Activated T-cell treated with anti-CD3 and anti-CD28 coated beads for 48 hours (primary cell): ENCODE data around the gene ME3.

Experiments used
- DNase-seq: peaks from one replicate; pipeline ENCODE4 v3.0.0-alpha.2; 2020; ENCODE audit warnings: low read depth

Gene ME3

DNA sequence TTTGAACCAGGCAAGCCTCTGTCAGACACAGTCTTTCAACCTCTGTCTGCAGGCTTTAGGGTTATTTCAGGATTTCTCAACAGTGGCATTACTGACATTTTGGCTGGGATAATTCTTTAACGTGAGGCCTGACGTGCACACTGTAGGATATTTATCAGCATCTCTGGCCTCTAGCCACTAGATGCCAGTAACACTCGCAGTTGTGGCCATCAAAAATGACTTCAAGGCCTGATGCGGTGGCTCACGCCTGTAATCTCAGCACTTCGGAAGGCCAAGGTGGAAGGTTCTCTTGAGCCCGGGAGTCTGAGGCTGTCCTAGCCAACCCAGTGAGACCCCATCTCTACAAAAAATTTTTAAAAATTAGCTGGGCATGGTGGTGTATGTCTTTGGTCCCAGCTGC is 184.7 kb downstream of the ME3 start:
- no peak for DNase-seq

DNA sequence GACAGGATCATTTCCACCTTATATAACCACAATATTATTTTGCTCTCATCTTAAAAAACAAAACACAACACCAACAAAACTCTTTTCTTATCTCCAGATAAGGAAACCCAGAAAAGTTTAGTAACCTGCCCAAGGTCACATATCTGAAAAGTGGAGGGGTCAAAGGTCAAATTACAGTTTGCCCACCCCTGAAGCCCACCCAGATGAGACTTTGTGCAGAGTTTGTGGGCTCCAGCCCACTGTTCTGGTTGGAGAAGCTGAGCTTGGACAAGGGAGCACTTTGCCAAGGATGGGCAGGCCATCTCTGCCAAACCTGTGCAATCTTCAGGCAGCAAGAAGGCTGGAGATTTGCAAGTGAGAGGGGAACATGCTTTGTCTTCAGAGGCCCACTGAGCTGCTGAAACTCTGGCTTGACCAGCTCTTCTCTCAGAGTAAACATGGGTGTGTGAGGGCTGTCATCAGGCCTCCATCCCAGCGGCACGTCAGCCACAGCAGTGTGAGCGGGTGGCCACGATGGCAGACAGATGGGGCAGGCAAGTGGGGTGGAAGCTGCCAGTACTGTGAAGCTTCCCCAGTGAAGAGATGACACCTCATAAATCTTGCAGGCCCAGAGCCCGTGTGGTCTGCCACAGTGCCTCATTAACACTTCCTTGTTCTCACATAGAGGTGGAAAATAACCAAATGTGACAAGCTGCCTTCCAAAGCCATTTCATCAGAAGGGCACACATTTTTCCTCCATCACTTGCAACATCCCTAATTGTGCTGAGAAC is 186.0 kb downstream of the ME3 start:
- no peak for DNase-seq

DNA sequence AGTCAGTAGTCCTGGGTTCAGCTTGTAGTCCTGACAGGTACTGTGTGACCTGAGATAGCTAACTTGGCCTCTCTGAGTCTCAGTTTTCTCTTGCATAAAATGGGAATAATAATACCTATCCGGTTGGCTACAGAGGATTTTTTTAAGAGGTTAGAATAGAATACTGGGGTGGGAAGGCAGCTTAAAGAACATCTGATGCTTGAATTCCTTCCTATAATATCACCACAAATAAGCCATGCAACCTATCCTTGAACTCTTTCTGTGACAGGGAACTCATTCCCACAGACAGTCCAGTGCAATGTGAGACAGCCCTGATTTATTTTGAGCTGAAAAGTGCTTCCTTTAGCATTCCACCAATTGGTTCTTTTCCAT is 187.6 kb downstream of the ME3 start:
- no peak for DNase-seq

DNA sequence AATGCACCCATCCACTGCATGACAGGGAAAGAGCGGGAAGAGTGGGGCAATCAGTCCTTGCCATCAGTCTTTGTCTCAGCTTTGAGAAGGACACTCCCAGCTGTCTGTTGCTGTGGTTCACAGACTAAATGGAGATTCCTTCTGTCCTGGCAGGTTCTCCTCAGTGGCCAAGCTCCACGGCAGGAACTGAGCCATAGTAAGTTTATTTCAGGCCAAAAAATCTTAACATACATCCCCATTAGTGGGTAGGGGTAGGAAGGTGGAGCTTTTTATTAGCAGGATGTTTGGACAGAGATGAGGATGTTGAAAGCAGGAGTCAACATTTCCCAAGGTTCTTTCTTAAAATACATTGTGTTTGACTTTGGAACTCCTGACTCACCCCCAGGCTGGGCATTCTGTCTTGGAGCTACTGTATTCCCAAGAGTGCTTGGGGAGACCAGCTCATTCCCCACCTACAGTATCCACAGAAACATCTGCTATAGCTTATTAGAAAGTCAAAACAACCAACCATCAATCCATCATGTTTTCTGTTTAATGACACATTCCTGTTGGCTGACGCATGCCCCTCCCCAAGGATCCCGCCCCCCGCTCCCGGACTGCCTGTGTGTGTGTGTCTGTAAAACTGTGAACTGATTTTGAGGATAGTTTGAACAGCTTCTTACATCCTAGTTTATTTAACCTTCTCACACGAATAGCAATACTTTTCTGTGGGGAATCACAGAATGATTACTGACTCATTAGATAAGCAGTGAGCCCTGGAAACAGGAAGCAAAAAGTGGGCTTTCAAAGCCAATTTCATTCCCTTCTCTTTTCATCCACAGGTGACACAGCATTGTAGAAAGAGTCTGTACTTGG is 188.2 kb downstream of the ME3 start:
- no peak for DNase-seq

DNA sequence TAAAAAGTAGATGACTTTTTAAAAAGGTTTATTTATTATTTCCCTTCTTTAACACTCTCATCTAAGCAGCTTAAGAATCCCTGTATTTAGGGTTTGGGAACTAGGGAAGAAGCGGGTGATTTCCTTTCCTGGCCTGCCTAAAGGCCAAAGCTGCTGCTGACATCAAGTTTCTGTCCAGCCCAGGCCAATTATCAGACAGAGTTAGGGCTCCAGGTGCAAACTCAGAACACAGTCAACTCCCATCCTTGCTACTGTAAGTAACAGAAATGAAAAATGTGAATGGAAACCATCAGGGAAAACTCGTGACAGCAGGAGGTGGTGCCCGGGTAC is 188.8 kb downstream of the ME3 start:
- DNase-seq = no peak

DNA sequence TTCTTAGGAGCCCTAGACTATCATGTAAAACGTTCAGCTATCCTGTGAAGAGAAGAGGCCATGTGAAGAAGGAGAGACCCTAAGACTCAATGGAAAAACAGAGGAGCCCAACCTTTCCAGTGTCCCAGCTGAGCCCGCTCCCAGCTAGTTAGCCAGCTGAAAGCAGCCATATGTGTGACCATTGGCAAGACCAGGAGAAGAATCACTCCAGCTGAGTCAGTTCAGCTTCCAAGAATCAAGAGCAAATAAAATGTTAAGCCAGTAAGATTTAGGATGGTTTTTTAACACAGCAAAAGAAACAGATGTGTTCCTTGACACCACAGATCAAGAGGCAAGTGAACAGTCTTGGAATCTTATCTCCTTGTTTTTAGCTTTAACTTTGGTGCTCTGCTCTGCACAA is 189.7 kb downstream of the ME3 start:
- DNase-seq = no peak

DNA sequence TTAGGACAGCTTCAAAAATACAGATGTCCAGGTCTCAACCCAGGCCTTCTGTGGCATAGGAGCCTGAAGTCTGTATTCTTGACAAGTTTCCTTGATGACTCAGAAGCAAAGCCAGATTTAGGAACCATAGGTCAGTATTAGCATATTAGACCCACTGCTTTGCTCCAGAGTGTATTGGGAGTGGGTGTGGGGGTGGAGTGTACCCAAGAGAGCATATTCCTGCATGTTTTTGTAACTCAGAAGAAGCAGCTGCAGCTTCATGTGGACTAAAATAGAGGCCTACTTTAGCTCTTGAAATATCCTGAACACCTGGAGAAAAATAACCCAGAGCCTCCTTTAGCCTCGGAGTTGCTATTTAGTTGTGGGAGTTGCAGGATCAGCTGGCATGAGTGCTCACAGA is 191.0 kb downstream of the ME3 start:
- no peak for DNase-seq

DNA sequence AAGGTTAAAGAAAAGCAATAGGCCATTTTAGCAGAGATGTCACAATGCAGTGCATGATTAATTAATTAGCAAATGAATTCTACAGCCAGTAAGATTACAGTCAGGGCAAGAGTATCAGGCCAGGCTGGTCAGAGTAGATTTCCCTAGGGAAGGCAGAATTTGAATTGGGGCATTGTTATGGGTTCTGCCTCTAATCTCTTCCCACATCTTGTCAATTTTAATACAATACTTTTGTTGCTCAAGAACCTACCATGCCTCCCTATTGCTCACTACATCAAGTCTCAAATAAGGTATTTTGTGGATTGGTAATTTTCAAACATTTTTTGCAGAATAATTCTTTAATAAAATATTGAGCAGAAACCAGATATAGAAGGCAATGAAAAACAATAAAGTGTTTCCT is 194.1 kb downstream of the ME3 start:
- DNase-seq = no peak

DNA sequence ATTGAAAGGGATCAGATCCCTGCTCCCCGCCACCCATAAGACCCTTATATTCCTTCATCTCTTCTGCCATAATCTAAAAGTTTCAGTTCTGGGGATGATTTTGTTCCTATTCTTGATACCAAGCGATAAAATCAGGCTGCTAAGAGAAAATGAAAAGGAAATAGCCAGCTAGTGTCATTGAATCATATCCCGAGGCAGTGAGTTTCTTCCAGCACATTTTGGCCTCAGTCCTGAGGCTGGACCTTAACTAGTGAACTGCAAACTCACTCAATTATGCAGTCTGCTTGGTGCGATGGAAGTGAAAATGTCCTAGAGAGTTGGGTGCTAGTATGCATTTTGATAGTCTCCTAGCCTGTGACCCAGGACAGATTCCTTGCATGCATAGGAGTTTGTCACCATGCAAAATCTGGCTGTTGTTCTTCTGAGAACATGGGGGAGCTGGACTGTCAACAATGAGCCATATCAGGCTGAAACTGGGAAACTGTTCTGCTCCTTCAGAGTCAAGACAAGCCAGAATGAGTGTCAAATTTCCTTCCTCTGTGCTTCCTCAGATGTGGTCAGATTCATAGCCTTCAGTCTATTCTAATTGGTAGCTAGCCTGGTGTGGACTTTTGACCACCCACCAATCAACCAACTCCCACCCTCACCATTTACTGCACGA is 194.8 kb downstream of the ME3 start:
- DNase-seq = no peak

DNA sequence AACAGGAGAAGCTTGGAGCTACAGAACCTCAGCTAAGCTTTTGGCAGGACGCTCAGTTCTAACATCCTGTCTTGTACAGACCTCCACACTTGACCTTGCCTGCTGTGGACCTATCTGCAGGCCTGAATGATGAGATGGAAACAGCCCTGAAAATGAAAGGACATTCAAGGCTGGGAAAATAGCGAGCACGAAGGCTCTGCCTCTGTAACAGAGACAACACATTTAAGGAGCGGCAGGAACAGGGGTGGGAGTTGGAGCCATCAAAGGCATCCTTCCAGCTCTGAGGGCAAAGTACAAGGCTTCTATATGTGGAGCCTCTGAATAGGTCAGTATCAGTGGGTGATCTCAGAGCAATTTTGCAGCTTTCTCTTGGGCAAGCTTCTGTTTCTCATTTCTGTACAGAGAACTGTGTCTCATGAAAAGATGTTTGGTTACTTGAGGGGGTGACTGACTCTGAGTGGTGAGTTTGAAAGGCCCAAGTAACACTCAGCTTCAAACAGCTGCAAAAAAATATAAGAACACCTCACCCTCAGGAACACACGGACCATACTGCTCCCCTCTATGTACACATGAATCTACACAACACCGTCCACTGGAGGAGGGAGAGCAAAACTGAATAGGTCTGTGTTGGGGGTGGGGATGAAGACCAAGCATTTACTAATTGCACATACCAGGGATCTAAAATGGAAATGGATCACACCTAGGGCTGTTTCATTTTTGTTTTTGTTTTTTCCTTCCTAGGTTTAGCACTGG is 196.1 kb downstream of the ME3 start:
- no peak for DNase-seq

DNA sequence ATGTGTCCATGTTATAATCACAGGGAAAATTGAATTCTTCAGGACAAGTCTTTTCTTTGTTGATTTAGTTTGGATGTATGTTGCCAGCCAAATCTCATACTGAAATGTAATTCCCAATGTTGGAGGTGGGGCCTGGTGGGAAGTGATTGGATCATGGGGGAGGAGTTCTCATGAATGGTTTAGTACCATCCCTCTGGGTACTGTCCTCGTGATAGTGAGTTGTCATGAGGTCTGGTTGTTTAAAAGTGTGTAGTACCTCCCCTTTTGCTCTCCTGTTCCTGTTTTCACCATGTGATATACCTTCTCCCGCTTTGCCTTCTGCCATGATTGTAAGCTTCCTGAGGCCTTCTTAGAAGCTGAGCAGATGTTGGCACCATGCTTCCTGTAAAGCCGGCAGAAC is 197.4 kb downstream of the ME3 start:
- DNase-seq = no peak

DNA sequence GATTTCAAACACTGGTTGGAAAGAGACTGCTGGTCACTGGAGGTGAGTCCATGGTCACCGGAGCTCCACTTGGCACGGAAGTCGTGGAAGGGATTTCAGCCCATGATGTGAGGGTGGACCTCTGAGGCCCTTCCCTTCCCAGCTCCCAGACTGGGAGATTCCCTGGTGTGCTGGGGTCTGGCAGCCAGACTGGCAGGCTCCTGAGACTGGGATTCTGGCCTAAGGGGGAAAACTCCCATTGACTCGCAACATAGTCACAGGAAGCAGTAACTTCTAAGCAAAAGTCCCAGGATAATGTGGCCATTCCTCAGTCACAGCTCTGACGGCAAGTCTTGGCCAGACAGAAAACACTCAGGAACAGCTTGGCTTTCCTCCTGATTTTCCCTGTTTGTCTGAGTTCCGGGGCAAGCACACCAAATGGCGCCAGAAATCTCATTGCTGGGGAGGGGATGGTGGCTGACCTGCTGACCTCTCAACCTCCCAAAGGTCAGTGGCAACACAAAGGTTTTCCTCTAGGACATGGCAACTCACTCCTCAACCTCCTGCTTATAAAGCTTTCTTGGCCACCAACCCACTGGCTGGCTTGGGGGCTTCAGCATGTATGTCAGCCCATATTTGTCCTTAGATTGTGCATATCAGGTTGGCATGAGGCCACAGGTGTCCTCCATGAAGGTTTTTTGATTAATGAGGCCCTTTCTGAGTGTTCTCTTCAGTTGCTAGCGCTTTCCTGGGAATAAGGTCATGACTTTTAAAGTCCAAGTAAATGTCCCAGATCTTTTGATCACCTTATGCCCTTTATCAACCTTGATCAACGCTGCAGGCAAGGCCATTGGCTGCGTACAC is 198.2 kb downstream of the ME3 start:
- no peak for DNase-seq

DNA sequence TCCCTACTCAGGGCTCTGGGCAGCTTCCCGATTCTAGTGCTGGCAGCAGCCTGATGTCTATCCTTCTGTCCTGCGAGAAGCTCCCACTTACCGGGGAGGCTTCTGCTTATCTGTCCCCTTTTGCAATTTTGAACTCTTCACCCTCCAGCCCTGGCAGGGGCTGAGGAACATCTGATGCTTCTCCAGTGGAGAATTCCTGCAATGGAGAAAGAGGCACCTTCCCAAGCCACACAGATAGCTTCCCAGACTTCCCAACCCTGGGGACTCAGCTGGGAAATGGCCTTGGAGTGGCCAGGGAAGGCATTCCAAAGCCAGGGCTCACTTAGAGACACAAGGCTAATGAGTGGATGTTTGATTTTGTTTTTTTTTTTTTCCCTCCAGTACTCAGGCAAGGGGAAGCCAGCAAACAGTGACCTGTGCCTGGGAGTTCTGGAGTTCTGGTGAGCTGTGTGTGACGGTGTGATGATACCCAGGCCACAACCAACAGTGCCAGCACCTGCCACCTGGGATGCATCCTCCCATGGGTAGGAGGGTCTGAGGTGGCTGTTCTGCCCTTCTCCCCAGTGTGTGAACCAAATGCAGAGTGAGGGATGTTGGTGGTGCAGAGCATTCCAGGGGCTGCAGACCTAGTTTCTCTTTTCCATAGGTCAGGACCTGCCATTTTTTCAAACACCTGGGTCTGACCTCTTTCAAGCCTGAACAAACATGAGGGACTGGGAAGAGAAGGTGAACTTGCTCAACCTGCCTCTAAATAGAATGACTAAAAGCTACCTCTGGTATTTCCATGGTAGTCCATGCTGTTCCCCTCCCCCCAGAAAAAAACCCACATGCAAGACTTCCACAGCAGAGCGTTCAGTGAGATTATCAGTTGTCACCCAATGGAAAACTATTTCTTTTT is 202.7 kb downstream of the ME3 start:
- DNase-seq = no peak

DNA sequence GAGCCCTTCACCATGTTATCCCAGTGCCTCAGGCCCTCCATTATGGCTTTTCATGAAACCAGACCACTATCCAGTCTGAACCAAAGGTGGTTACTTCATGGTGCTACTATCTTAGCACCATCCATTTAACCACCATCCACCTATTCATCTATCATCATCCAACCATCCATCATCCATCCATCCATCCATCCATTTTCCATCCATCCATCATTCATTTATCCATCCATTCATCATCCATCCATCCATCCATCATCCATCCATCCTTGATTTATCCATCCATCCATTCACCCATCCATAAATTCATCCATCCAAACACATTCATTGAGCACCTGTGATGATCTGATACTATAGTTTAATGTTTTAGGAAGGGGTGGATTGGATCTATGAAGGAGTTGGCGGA is 204.2 kb downstream of the ME3 start:
- no peak for DNase-seq

DNA sequence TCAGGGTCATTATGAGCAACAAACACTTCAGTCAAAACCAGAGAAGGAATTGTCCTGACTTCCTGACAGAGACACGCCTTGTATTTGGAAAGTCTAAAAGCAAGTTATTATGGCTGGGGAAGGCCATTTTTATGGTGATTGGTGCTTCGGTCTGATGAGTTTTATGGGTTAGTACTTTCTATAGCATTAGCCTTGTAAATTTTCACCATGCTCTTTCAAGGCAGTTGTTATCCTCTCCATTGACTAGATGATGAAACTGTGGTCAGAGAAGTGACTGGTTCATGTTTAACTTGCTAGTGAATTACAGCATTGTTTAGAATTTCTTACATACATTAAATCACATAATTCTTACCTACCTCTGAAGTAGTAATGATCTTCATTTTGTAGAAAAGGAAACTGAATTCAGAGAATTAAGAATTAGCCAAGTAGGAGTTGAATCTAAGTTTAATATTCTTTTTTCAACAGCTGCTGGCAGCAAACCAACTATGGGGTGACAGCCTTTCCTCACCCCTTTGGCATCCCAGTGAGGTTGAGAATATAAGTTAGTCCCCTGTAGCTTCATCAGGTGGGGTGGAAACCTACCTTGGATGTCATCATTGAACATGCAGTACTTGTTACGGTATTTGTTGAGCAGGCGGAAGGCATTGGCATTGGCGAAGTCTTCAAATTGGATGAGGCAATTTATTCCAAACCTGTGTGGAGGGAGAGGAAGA is 207.8 kb downstream of the ME3 start:
- DNase-seq = no peak

DNA sequence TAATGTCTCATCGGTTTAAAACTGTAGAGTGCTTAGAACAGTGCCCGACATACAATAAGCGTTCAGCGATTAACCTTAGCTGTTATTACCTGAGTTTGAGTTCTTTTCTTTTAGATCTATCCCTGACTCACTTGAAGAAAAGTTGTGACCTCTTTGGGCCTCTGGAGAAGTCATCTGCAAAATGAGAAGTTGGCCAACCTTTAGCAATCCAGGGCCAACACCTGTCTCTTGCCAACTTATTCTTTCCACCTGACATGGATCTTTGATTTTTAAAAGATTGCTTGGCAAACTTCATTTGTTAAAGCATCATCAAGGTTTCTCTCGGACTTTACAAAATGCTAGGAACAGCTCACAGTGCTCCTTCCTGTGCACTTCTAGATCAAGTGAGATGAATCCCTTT is 208.5 kb downstream of the ME3 start:
- no peak for DNase-seq

DNA sequence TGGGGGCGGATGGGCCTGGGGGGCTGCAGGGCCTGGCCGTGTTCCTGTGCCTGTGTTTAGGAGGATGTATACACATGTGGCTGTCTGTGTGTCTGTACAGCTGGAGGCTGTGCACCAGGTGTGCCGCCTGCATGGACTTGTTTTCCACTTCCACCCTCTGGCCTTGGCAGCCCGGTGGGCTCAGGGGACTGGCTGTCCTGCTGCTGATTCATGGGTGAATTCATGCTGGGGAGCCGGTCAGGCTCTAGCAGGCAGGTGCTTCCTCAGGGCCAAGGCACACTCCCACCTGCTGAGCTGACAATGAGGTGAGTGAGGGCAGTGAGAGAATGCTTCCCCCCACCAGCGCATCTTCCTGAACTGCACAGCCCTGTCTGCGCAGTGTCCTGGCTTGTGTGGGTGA is 209.3 kb downstream of the ME3 start:
- no peak for DNase-seq

DNA sequence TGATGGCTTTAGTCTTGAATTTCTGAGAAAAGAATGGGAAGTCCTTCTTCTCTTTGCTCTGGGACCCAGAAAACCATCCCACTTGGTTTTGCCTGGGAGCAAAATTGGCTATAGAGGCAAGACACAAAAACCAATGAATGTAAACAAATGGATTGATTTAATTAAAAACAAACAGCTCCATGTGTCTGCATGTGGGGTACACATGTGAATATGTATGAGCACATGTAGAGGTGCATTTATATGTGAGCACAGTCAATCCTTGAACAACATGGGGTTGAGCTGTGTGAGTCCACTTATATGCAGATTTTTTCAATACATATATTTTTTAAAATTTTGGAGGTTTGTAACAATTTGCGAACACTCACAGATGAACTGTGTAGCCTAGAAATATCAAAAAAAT is 210.5 kb downstream of the ME3 start:
- no peak for DNase-seq

DNA sequence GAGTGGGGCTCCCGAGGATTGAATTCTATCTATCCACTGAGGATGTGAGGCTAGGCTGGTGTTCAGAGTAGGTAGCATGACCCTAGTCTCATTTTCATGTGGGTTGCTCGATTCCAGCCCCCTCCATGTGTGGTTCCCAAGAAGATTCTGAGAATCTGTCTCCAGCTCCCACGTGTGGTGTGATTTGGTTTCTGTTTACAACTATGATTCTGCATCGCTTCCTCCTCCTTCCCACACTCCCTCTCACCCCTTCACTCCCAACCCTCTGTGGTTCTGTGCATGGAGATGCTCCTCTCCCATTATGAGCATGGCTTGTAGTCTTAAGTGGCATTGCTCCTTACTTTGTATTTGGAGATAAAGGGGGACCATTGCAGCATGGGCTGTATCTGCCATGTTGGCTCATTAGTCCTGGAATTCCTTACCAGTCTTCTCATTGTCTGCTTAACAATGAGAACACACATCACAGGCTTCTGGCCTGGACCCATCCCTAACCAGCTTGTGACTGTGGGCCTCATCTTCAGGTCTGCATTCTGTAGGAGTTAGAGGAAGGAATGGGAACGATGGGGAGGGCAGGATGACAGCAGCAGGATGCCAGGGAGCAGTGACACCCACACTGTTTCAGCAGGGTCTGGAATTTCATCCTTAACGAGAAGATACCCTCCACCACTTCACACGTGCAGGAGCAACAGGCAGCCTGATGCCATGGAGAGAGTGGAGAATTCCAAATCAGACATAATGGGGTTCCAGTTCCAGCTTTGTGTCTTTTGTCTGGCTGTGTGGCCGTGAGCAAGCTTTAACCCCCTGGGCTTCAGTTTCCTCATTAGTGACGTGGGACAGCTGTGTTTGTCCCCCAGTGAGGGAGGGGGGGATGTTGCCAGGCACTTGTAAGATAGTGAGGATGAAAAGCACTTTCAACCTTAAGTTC is 211.7 kb downstream of the ME3 start:
- no peak for DNase-seq
